Liver (tissue), 3 donors: ENCODE results near the gene TSPAN33.

Experiments used
- CTCF ChIP-seq: fragments of 150-350 bp; IDR thresholded peaks from 2 replicates; pipeline ENCODE4 v1.5.1; 2017; ENCODE audit warnings: improper control_type of control experiment, low read depth, low read length; ENCODE audit not compliant: missing input control
- GABPA ChIP-seq, 2 donors: IDR thresholded peaks in 1 of 2; conservative IDR thresholded peaks in 1 of 2; 2 replicates each; pipeline ENCODE4 v1.6.1; 2016; ENCODE audit warnings: antibody characterized with exemption in 2 of 2, mild to moderate bottlenecking in 1 of 2, moderate library complexity in 1 of 2
- HNF4A ChIP-seq, 2 donors: conservative IDR thresholded peaks; 2 replicates each; pipeline ENCODE4 v1.6.1; 2016; ENCODE audit warnings: antibody characterized with exemption in 2 of 2, mild to moderate bottlenecking in 2 of 2
- JUND ChIP-seq, 2 donors: IDR thresholded peaks; 2 replicates each; pipeline ENCODE4 v1.6.1; 2016; ENCODE audit warnings: antibody characterized with exemption in 2 of 2
- MAX ChIP-seq: IDR thresholded peaks from 2 replicates; pipeline ENCODE4 v1.6.1; 2016; ENCODE audit warnings: antibody characterized with exemption
- NR2F2 ChIP-seq: IDR thresholded peaks from 2 replicates; pipeline ENCODE4 v1.6.1; 2016; ENCODE audit warnings: antibody characterized with exemption
- REST ChIP-seq: IDR thresholded peaks from 2 replicates; pipeline ENCODE4 v1.6.1; 2016; ENCODE audit warnings: antibody characterized with exemption, mild to moderate bottlenecking
- SP1 ChIP-seq: IDR thresholded peaks from 2 replicates; pipeline ENCODE4 v1.6.1; 2018; ENCODE audit warnings: antibody characterized with exemption, mild to moderate bottlenecking
- TAF1 ChIP-seq: conservative IDR thresholded peaks from 2 replicates; pipeline ENCODE4 v1.6.1; 2016; ENCODE audit warnings: antibody characterized with exemption, mild to moderate bottlenecking
- YY1 ChIP-seq: IDR thresholded peaks from 2 replicates; pipeline ENCODE4 v1.6.1; 2016; ENCODE audit warnings: antibody characterized with exemption, mild to moderate bottlenecking
- donor health status: healthy.
- donor health status: healthy.

DNA sequence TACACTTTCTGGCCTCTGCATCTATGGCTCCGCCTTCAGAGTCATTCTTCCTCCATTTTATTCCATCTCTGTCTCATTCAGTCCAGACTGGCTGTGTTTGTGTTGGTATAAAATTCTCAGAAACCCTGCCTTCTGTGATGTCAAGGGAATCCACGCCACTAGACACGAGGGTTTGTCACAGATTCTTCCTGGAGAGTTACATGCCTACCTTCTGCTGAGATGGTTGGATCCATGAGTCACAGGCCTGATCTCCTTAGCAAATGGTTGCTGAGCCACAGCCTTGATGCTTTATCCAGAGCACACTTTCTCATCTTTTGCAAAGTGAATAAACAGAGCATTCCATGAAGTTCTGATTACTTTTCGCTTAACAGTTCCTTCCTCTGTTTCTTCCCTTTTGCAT lies 35.9 kb upstream of the TSPAN33 start:
- TF ChIP-seq CTCF = no peak
- TF ChIP-seq TAF1 = no peak
- TF ChIP-seq NR2F2 = no peak
- no peak for TF ChIP-seq HNF4A (conservative IDR thresholded peaks at IDR 0.05)
- TF ChIP-seq JUND (IDR thresholded peaks at IDR 0.05) = no peak
- no peak for TF ChIP-seq SP1
- no peak for TF ChIP-seq GABPA (IDR thresholded peaks at IDR 0.05 in 1 of 2, conservative IDR thresholded peaks at IDR 0.05 in 1 of 2)
- no peak for TF ChIP-seq REST
- no peak for TF ChIP-seq YY1
- no peak for TF ChIP-seq MAX
